Measurements from ENCODE around the gene BRWD1. TPM values are rescaled to one million over a fixed set of nuclear protein-coding genes. Genes with fewer than 3 reads are reported as not detected.

The BRWD1 gene
- total and polyA plus RNA-seq, 2 of the 13 experiments (the other 11 are each of a cell fraction or from before 2014, with no cell fraction given) = 13.9 to 28.0 TPM

DNA sequence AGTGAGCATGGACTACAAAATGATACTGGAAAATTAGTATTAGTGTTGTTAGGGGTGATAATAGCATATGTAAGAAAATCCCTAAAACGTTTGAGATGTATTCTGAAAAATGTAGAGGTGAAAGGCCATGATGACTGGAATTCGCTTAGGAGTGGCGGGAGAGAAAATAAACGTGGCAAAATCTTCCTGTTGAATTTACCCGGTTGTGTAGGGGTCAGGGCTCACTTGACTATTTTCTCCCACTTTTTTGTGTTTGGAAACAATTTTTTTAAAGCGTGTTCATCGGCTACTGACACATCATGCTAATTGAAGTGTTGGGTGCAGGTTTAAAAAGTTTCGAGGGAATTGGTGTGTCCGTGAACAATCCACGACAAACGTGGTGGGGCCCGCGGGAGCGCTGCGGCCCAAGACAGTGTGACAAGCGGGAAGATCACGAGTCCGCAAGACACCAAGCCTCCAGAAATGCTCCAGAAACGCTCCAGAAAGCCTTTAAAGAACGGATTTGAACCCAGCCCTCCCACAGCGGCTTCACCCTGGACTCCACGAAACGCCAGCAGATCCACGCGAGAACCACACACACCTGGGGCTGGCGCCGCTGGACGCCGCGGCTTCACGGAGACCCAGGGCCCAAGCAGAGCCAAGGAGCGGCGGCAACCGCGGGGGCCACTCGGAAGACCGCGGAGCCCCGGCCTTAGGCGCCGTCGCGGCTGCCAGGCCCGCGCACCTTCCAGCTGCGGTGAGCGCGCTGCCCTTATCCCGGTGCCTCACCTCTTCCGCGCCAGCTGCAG, 130.8 kb downstream of the BRWD1 start:
- H3K27me3 ChIP-seq (ENCODE audit: control insufficient read depth in 1 of 2, insufficient read depth in 2 of 2, low read length in 2 of 2) = no peaks in the 10 kb centered on the region; a peak in 1 of 5 replicates
- peaks cover 32% of the 10 kb centered on the region for H3K4me1 ChIP-seq (ENCODE audit: insufficient read depth, low read length)
- FAIRE-seq = no peak
- peak overlapping the region; percentile 95 for H3K4me2 ChIP-seq (ENCODE audit: low read depth, low read length)
- intact Hi-C loops (cut with micrococcal nuclease; ENCODE audit: unreplicated experiment) = no loop called here
- DNase-seq (ENCODE audit: low spot score) = no peak
- peak overlapping the region; percentile 91 to 96 (median 92) for H3K4me3 ChIP-seq (replicated peaks in 1 of 3; ENCODE audit: insufficient read depth in 1 of 3, low read depth in 2 of 3, low read length in 3 of 3)
- POLR2A ChIA-PET = interaction anchor here (0.8 to 1.9 kb wide), 11 partner anchors 8 to 395 kb away, joined by 3 to 15 read pairs (median 5); partner anchors contain the start of genes BRWD1, HMGN1 and LCA5L
- peak overlapping the region; percentile 99 for H3K9ac ChIP-seq (ENCODE audit: insufficient read depth, low read depth, low read length)
- H3K27ac ChIP-seq (ENCODE audit: extremely low read length, insufficient read depth, low read length) = peak overlapping the region; percentile 82
- H3K79me2 ChIP-seq (ENCODE audit: insufficient read depth, low read length) = peaks cover 41% of the 10 kb centered on the region
- ATAC-seq = peak; percentile 0; the same call in 2 of the 3 replicates
- TSS peak; percentile 61 for BruUV-seq (replicated peaks)
- CTCF ChIA-PET (ENCODE audit: low intra/inter-chr PET ratio, low total read pairs) = no interaction called here
- H4K20me1 ChIP-seq (ENCODE audit: insufficient read depth, low read length) = peaks cover 6% of the 10 kb centered on the region
- H3K9me3 ChIP-seq (ENCODE audit: low read length) = no peaks in the 10 kb centered on the region
- H2AFZ ChIP-seq (ENCODE audit: low read length) = no peak overlapping the region
- H3K36me3 ChIP-seq (replicated peaks in 1 of 2; ENCODE audit: control insufficient read depth in 1 of 2, insufficient read depth in 2 of 2, low read length in 2 of 2) = peaks cover 5 to 28% of the 10 kb centered on the region in 2 experiments; a peak in 4 of 5 replicates
- in situ Hi-C loops (cut with HindIII; ENCODE audit: extremely low pct_ligation_motif_present, low pct_unique_long_range_greater_than_20kb) = no loop called here
- WGBS (ENCODE audit: low lambda C conversion rate) = 2% methylated on average over 31 of the region's 51 CpGs
- TF ChIP-seq, protein P1, sequence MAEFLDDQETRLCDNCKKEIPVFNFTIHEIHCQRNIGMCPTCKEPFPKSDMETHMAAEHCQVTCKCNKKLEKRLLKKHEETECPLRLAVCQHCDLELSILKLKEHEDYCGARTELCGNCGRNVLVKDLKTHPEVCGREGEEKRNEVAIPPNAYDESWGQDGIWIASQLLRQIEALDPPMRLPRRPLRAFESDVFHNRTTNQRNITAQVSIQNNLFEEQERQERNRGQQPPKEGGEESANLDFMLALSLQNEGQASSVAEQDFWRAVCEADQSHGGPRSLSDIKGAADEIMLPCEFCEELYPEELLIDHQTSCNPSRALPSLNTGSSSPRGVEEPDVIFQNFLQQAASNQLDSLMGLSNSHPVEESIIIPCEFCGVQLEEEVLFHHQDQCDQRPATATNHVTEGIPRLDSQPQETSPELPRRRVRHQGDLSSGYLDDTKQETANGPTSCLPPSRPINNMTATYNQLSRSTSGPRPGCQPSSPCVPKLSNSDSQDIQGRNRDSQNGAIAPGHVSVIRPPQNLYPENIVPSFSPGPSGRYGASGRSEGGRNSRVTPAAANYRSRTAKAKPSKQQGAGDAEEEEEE (CRISPR knock-in tag; IDR thresholded peaks at IDR 0.05; ENCODE audit: borderline replicate concordance) = no peak
- TF ChIP-seq CBX1 (IDR thresholded peaks at IDR 0.05; ENCODE audit: low read depth) = peak; percentile 16
- TF ChIP-seq SOX6 (IDR thresholded peaks at IDR 0.05) = no peak
- TF ChIP-seq SOX6 (CRISPR knock-in tag; IDR thresholded peaks at IDR 0.05) = no peak
- peak; percentile 60; the same call in 1 of the 2 replicates for TF ChIP-seq DZIP1 (CRISPR knock-in tag; IDR thresholded peaks at IDR 0.05)
- TF ChIP-seq ZNF468 (CRISPR knock-in tag; IDR thresholded peaks at IDR 0.05) = 0 out of 2 replicates have a peak, but pooled peaks have one; percentile 42
- TF ChIP-seq HNF4G (IDR thresholded peaks at IDR 0.05; ENCODE audit: borderline replicate concordance, low read depth, low read length) = no peak
- 0 out of 2 replicates have a peak, but pooled peaks have one; percentile 12 for TF ChIP-seq HNF4G (CRISPR knock-in tag; IDR thresholded peaks at IDR 0.05; ENCODE audit: borderline replicate concordance, low read depth)
- TF ChIP-seq ZNF274 (CRISPR knock-in tag; IDR thresholded peaks at IDR 0.05) = no peak; the same call in 1 of the 2 replicates
- TF ChIP-seq, protein P2, sequence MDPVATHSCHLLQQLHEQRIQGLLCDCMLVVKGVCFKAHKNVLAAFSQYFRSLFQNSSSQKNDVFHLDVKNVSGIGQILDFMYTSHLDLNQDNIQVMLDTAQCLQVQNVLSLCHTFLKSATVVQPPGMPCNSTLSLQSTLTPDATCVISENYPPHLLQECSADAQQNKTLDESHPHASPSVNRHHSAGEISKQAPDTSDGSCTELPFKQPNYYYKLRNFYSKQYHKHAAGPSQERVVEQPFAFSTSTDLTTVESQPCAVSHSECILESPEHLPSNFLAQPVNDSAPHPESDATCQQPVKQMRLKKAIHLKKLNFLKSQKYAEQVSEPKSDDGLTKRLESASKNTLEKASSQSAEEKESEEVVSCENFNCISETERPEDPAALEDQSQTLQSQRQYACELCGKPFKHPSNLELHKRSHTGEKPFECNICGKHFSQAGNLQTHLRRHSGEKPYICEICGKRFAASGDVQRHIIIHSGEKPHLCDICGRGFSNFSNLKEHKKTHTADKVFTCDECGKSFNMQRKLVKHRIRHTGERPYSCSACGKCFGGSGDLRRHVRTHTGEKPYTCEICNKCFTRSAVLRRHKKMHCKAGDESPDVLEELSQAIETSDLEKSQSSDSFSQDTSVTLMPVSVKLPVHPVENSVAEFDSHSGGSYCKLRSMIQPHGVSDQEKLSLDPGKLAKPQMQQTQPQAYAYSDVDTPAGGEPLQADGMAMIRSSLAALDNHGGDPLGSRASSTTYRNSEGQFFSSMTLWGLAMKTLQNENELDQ (CRISPR knock-in tag; IDR thresholded peaks at IDR 0.05; ENCODE audit: borderline replicate concordance) = 0 out of 2 replicates have a peak, but pooled peaks have one; percentile 51
- no peak for TF ChIP-seq BRCA1 (CRISPR knock-in tag; IDR thresholded peaks at IDR 0.05)
- no peak for TF ChIP-seq FIP1L1 (IDR thresholded peaks at IDR 0.05; ENCODE audit: borderline replicate concordance, insufficient read depth, low read depth, low read length)
- TF ChIP-seq NRL (CRISPR knock-in tag; IDR thresholded peaks at IDR 0.05; ENCODE audit: borderline replicate concordance) = peak; percentile 88
- TF ChIP-seq, protein P3, sequence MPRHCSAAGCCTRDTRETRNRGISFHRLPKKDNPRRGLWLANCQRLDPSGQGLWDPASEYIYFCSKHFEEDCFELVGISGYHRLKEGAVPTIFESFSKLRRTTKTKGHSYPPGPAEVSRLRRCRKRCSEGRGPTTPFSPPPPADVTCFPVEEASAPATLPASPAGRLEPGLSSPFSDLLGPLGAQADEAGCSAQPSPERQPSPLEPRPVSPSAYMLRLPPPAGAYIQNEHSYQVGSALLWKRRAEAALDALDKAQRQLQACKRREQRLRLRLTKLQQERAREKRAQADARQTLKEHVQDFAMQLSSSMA (CRISPR knock-in tag; IDR thresholded peaks at IDR 0.05) = 0 out of 2 replicates have a peak, but pooled peaks have one; percentile 5
- TF ChIP-seq ZNF253 (CRISPR knock-in tag; IDR thresholded peaks at IDR 0.05; ENCODE audit: borderline replicate concordance) = peak; percentile 70; the same call in 1 of the 2 replicates
